HEK293T (cell line): Measurements from ENCODE around the gene RAB11FIP4.

Source experiments
- CTCF ChIA-PET: fragments of 350-600 bp; formaldehyde crosslinking; extraction: SDS; loops from one replicate; lab custom pipeline; 2021; ENCODE audit warnings: antibody characterized with exemption, inconsistent platforms; lab: Yijun Ruan, JAX
- POLR2A ChIA-PET: fragments of 350-600 bp; formaldehyde crosslinking; extraction: SDS; loops from one replicate; lab custom pipeline; 2020; ENCODE audit warnings: antibody characterized with exemption, inconsistent platforms; lab: Yijun Ruan, JAX
- DNase-seq: peaks from one replicate; pipeline ENCODE4 v3.0.0; 2012; ENCODE audit warnings: mixed read lengths; ENCODE audit errors: extremely low spot score
- ARNT ChIP-seq: fragments of 450-650 bp; IDR thresholded peaks from 2 replicates; pipeline ENCODE4 v1.6.1; 2017; ENCODE audit warnings: mild to moderate bottlenecking
- BHLHE40 ChIP-seq: fragments of 450-650 bp; IDR thresholded peaks from 2 replicates; pipeline ENCODE4 v1.6.1; 2016; ENCODE audit warnings: mild to moderate bottlenecking, moderate library complexity, borderline replicate concordance
- CTBP1 ChIP-seq: fragments of 450-650 bp; IDR thresholded peaks from 2 replicates; pipeline ENCODE4 v1.6.1; 2016; ENCODE audit warnings: borderline replicate concordance
- ELF4 ChIP-seq: fragments of 450-650 bp; IDR thresholded peaks from 2 replicates; pipeline ENCODE4 v1.6.1; 2017; ENCODE audit warnings: antibody characterized with exemption
- FOXA1 ChIP-seq: fragments of 450-650 bp; IDR thresholded peaks from 2 replicates; pipeline ENCODE4 v1.6.1; 2016; ENCODE audit warnings: mild to moderate bottlenecking
- FOXK2 ChIP-seq: fragments of 450-650 bp; IDR thresholded peaks from 2 replicates; pipeline ENCODE4 v1.6.1; 2016; ENCODE audit warnings: mild to moderate bottlenecking
- FOXM1 ChIP-seq: fragments of 450-650 bp; IDR thresholded peaks from 2 replicates; pipeline ENCODE4 v1.6.1; 2017; ENCODE audit warnings: mild to moderate bottlenecking, borderline replicate concordance
- HDGF ChIP-seq: fragments of 450-650 bp; IDR thresholded peaks from 2 replicates; pipeline ENCODE4 v1.6.1; 2017; ENCODE audit warnings: antibody characterized with exemption, borderline replicate concordance
- L3MBTL2 ChIP-seq: fragments of 450-650 bp; conservative IDR thresholded peaks from 2 replicates; pipeline ENCODE4 v1.6.1; 2016; ENCODE audit warnings: mild to moderate bottlenecking
- LEF1 ChIP-seq: fragments of 450-650 bp; IDR thresholded peaks from 2 replicates; pipeline ENCODE4 v1.6.1; 2017; ENCODE audit warnings: mild to moderate bottlenecking, borderline replicate concordance
- NFRKB ChIP-seq: fragments of 450-650 bp; IDR thresholded peaks from 2 replicates; pipeline ENCODE4 v1.6.1; 2016; ENCODE audit warnings: mild to moderate bottlenecking, moderate library complexity
- SP1 ChIP-seq: fragments of 450-650 bp; IDR thresholded peaks from 2 replicates; pipeline ENCODE4 v1.6.1; 2017
- SUZ12 ChIP-seq: fragments of 450-650 bp; IDR thresholded peaks from 2 replicates; pipeline ENCODE4 v1.6.1; 2016; ENCODE audit warnings: mild to moderate bottlenecking
- TARDBP ChIP-seq: fragments of 450-650 bp; IDR thresholded peaks from 2 replicates; pipeline ENCODE4 v1.6.1; 2016
- ZNF384 ChIP-seq: fragments of 450-650 bp; IDR thresholded peaks from 2 replicates; pipeline ENCODE4 v1.6.1; 2016
- TF ChIP-seq, protein P1 (sequence below): fragments of 450-650 bp; IDR thresholded peaks from 2 replicates; pipeline ENCODE4 v1.6.1; 2016

The RAB11FIP4 gene

GRCh38 chr17:31568121-31568520 is 176.6 kb downstream of the RAB11FIP4 start:
- CTCF ChIA-PET, result no interaction called here
- POLR2A ChIA-PET, result no interaction called here
- no peak for DNase-seq
- TF ChIP-seq SP1, result no peak
- no peak for TF ChIP-seq FOXK2
- no peak for TF ChIP-seq SUZ12
- no peak for TF ChIP-seq CTBP1
- no peak for TF ChIP-seq ZNF384
- no peak for TF ChIP-seq NFRKB
- no peak for TF ChIP-seq LEF1
- TF ChIP-seq, protein P1, sequence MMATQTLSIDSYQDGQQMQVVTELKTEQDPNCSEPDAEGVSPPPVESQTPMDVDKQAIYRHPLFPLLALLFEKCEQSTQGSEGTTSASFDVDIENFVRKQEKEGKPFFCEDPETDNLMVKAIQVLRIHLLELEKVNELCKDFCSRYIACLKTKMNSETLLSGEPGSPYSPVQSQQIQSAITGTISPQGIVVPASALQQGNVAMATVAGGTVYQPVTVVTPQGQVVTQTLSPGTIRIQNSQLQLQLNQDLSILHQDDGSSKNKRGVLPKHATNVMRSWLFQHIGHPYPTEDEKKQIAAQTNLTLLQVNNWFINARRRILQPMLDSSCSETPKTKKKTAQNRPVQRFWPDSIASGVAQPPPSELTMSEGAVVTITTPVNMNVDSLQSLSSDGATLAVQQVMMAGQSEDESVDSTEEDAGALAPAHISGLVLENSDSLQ, result no peak
- TF ChIP-seq FOXA1, result no peak
- no peak for TF ChIP-seq TARDBP
- no peak for TF ChIP-seq BHLHE40

DNA sequence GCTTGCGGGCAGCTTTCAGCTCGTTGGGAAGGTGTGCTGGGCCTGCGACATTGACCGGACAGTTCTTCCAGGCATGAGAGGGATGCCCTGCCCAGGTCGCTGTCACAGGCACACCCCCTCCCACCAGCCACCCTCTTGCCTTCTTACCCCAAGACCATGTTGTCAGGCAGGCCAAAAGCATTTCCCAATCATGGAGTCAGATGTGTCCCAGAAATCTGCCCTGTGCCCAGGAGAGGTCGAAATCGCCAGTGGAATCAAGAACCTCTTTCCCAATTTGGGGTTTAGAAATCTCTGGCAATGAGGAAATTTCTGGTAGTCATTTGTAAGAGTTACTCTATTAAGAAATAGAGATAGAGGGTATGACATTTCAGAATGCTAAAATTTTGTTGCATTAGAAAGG is 177.1 kb downstream of the RAB11FIP4 start:
- ChIA-PET CTCF (no interaction called here), POLR2A (no interaction called here)
- no peak for DNase-seq
- no peak for TF ChIP-seq CTBP1
- no peak for TF ChIP-seq NFRKB
- TF ChIP-seq BHLHE40, result no peak
- TF ChIP-seq, protein P1, result no peak
- no peak for TF ChIP-seq LEF1
- no peak for TF ChIP-seq ARNT
- no peak for TF ChIP-seq FOXK2
- no peak for TF ChIP-seq ZNF384
- no peak for TF ChIP-seq FOXA1
- no peak for TF ChIP-seq FOXM1
- no peak for TF ChIP-seq HDGF
- TF ChIP-seq L3MBTL2, result no peak
- TF ChIP-seq SUZ12, result no peak
- TF ChIP-seq ELF4, result no peak
- no peak for TF ChIP-seq TARDBP

- POLR2A ChIA-PET, result no interaction called here
- no peak for DNase-seq
- no peak for TF ChIP-seq L3MBTL2
- no peak for TF ChIP-seq HDGF
- TF ChIP-seq, protein P1, result no peak
- no peak for TF ChIP-seq FOXM1
- no peak for TF ChIP-seq ZNF384
- no peak for TF ChIP-seq NFRKB
- CTCF ChIA-PET, result no interaction called here
These were observed 178.8 kb downstream of the RAB11FIP4 start for GRCh38 chr17:31570231-31570630.

GRCh38 chr17:31570951-31571892 is 179.7 kb downstream of the RAB11FIP4 start:
- no peak for TF ChIP-seq SP1
- TF ChIP-seq CTBP1, result no peak
- TF ChIP-seq ZNF384, result no peak
- TF ChIP-seq L3MBTL2, result no peak
- TF ChIP-seq FOXM1, result no peak
- no peak for TF ChIP-seq LEF1
- TF ChIP-seq ARNT, result no peak
- TF ChIP-seq SUZ12, result no peak
- no peak for TF ChIP-seq NFRKB
- no peak for DNase-seq
- ChIA-PET POLR2A (no interaction called here), CTCF (no interaction called here)

GRCh38 chr17:31572341-31572740 is 180.9 kb downstream of the RAB11FIP4 start:
- TF ChIP-seq ELF4 (no peak), FOXA1 (no peak), TARDBP (no peak), SUZ12 (no peak), FOXK2 (no peak), FOXM1 (no peak), SP1 (no peak), NFRKB (no peak)
- TF ChIP-seq, protein P1, result no peak
- POLR2A ChIA-PET, result no interaction called here
- CTCF ChIA-PET, result interaction anchor here (0.6 kb wide), 1 partner anchor 14 kb away, joined by 3 read pairs; no protein-coding TSS in a partner anchor
- DNase-seq, result no peak
